ENCODE data around the gene EMCN.

The EMCN gene

DNA sequence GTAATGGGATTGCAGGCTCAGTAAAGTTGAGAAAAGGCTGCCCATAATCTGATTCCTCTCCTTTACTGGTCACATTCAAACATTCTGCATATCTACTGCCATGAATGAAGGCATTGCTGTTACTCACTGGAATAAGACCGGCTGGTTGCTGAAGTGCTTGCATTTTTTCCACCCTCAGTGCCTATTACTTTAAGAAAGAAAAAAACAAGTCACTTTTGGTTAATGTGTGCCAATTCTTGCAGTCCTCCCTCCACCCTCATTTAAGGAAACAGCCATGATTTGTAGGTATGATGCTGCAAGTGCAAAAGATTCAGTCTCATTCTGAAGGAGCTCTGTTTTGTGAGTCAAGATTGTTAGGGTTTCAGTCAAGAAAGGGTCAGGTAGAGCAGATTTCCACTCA, 94.9 kb downstream of the EMCN start:
- H3K4me1 ChIP-seq (ENCODE audit: insufficient read depth, insufficient read length): no peaks in the 10 kb centered on the region
- no peak for TF ChIP-seq SUZ12 (IDR thresholded peaks at IDR 0.05; ENCODE audit: extremely low read depth, insufficient read depth, insufficient read length)
- no peak for TF ChIP-seq YY1 (IDR thresholded peaks at IDR 0.05; ENCODE audit: insufficient read depth, insufficient read length)
- TF ChIP-seq ZNF274 (IDR thresholded peaks at IDR 0.05; ENCODE audit: low read depth, low read length): no peak
- H3K27me3 ChIP-seq (ENCODE audit: insufficient read depth, insufficient read length): no peaks in the 10 kb centered on the region
- DNase-seq (ENCODE audit: low read depth, low spot score): no peak
- no peaks in the 10 kb centered on the region for H3K36me3 ChIP-seq (ENCODE audit: insufficient read depth, insufficient read length, low read length)
- H3K9ac ChIP-seq (ENCODE audit: insufficient read length, low read depth): no peak overlapping the region
- H3K9me3 ChIP-seq (ENCODE audit: insufficient read depth, low read length): no peaks in the 10 kb centered on the region
- no peak overlapping the region for H3K4me3 ChIP-seq (ENCODE audit: insufficient read length, low read depth)

DNA sequence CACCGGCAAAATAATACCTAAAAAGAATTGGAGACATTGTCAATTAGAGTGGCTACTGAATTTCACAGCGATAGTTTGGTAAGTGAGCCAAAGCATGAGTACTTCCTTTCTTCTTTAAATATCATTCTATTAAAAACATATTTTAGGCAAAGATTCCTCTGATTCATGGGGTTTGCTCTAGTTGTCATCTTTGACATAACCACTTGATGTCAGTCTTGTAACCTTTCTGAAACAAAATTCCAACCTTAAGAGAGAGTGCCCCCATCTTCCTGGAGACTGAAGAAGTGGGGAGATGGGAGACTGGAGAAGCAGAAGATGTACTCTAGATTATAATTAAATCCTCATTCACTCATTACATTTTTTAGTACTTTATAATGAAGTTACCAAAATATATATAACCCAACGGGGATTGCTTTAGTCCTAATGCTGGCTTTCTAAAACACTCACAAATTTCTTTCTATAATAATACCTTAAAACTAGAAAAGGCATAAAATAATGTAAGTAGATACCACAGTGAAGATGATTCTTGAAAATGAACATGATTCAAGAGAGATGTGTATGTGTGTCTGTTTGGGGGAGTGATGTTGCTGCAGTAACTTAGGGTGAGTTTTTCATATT, 96.4 kb downstream of the EMCN start:
- Histone ChIP-seq H3K27me3 (ENCODE audit: insufficient read depth, insufficient read length) (no peaks in the 10 kb centered on the region), H3K36me3 (ENCODE audit: insufficient read depth, insufficient read length, low read length) (no peaks in the 10 kb centered on the region), H3K9ac (ENCODE audit: insufficient read length, low read depth) (no peak overlapping the region), H3K9me3 (ENCODE audit: insufficient read depth, low read length) (no peaks in the 10 kb centered on the region), H3K4me1 (ENCODE audit: insufficient read depth, insufficient read length) (no peaks in the 10 kb centered on the region), H3K4me3 (ENCODE audit: insufficient read length, low read depth) (no peak overlapping the region)
- no peak for DNase-seq (ENCODE audit: low read depth, low spot score)
- TF ChIP-seq SUZ12 (IDR thresholded peaks at IDR 0.05; ENCODE audit: extremely low read depth, insufficient read depth, insufficient read length) (no peak), YY1 (IDR thresholded peaks at IDR 0.05; ENCODE audit: insufficient read depth, insufficient read length) (no peak), ZNF274 (IDR thresholded peaks at IDR 0.05; ENCODE audit: low read depth, low read length) (no peak)

DNA sequence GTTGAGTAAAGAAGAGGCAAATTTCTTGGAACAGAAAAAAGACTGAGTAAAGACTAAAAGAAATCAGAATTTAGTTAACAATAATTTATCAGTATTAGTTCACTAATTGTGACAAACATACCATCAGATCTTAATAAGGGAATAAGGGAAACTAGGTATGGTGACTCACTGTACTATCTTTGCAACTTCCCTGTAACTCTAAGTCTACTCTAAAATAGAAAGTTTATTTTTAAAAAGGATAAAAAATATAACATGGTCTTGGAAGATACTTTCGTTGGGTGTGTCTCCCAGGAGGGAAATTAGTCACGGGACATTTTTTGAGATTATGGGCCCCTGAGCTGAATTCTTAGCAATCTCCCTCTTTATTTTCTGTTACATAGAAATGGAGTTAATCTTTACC, 97.3 kb downstream of the EMCN start:
- Histone ChIP-seq H3K9me3 (ENCODE audit: insufficient read depth, low read length) (no peaks in the 10 kb centered on the region), H3K36me3 (ENCODE audit: insufficient read depth, insufficient read length, low read length) (no peaks in the 10 kb centered on the region), H3K27me3 (ENCODE audit: insufficient read depth, insufficient read length) (no peaks in the 10 kb centered on the region), H3K4me3 (ENCODE audit: insufficient read length, low read depth) (no peak overlapping the region), H3K9ac (ENCODE audit: insufficient read length, low read depth) (no peak overlapping the region), H3K4me1 (ENCODE audit: insufficient read depth, insufficient read length) (no peaks in the 10 kb centered on the region)
- TF ChIP-seq YY1 (IDR thresholded peaks at IDR 0.05; ENCODE audit: insufficient read depth, insufficient read length): no peak
- no peak for DNase-seq (ENCODE audit: low read depth, low spot score)

DNA sequence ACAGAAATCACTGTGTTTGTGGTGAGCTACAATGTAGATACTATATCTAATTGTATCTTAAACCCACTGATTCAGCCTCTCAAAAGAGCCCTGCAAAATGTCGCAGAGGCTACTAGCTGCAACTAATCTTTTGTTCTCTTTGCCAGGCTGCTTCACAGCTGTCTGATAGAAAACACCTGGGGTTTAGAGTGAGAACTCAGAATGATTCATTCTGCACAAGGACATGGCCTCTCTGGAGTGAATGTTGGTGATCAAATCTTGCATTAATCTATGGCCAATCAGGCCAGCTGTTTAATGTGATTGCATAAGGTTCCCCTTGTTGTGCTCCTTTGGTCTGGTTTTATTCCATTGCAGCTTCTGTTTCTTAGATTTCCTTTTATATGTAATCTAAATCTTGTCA, 100.3 kb downstream of the EMCN start:
- Histone ChIP-seq H3K9ac (ENCODE audit: insufficient read length, low read depth) (no peak overlapping the region), H3K4me3 (ENCODE audit: insufficient read length, low read depth) (no peak overlapping the region), H3K36me3 (ENCODE audit: insufficient read depth, insufficient read length, low read length) (no peaks in the 10 kb centered on the region), H3K27me3 (ENCODE audit: insufficient read depth, insufficient read length) (no peaks in the 10 kb centered on the region), H3K9me3 (ENCODE audit: insufficient read depth, low read length) (no peaks in the 10 kb centered on the region), H3K4me1 (ENCODE audit: insufficient read depth, insufficient read length) (no peaks in the 10 kb centered on the region)
- DNase-seq (ENCODE audit: low read depth, low spot score): no peak
- TF ChIP-seq YY1 (IDR thresholded peaks at IDR 0.05; ENCODE audit: insufficient read depth, insufficient read length) (no peak), SUZ12 (IDR thresholded peaks at IDR 0.05; ENCODE audit: extremely low read depth, insufficient read depth, insufficient read length) (no peak), ZNF274 (IDR thresholded peaks at IDR 0.05; ENCODE audit: low read depth, low read length) (no peak)

DNA sequence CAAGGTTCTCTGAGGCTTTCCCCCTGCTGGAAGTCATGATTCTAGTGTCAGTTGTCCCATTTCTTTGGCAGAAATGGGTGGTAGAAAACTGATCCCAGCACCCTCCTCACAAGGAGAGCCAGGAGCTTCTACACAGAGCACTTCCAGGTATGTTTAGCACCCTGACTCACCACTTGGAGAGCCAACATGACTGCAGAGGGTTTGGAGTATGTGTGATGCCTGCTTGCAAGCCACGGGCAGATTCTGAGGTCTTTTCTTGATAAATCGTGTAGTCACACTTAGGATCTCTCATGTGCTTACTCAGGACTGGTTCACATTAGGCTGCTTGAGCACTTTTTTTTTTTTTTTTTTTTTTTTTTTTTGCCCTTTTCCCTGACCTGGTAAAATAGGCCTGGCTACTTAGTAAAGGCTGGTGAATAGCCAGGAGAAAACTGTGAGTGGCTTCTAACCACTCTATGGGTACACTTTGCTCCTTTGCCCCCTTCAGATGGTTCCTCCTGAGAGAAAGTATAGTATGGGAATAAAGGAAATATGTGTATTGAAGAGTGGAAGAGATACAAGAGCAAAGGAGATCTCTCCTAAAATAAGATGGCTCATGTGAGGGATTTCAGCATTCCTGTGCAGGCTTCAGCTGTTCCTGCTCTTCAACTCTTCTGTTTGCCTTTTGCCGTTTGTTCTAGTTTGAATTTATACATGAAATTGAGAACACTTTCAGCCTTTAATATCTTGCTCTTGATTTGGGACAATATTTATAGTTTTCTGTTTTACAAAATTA, 103.6 kb downstream of the EMCN start:
- no peaks in the 10 kb centered on the region for H3K9me3 ChIP-seq (ENCODE audit: insufficient read depth, low read length)
- TF ChIP-seq SUZ12 (IDR thresholded peaks at IDR 0.05; ENCODE audit: extremely low read depth, insufficient read depth, insufficient read length) (no peak), YY1 (IDR thresholded peaks at IDR 0.05; ENCODE audit: insufficient read depth, insufficient read length) (no peak), ZNF274 (IDR thresholded peaks at IDR 0.05; ENCODE audit: low read depth, low read length) (no peak)

DNA sequence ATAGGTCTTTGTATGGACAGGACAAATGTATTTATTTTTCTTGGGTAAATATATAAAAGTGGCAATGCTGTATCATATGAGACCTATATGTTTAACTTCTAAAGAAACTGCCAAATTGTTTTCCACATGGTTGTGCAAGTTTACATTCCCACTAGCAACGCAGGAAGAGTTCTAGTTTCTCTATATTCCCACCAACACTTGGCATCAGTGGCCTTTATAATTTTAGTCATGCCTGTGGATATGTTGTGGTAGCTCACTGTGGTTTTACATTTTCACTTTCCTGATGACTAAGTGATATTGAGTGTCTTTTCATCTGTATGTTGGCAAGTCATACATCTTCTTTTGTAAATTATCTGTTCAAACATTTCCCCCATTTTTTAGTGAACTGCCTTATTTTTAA, 126.0 kb downstream of the EMCN start:
- DNase-seq (ENCODE audit: low read depth, low spot score): no peak
- no peaks in the 10 kb centered on the region for H3K9me3 ChIP-seq (ENCODE audit: insufficient read depth, low read length)
- H3K27me3 ChIP-seq (ENCODE audit: insufficient read depth, insufficient read length): no peaks in the 10 kb centered on the region
- H3K36me3 ChIP-seq (ENCODE audit: insufficient read depth, insufficient read length, low read length): no peaks in the 10 kb centered on the region
- no peaks in the 10 kb centered on the region for H3K4me1 ChIP-seq (ENCODE audit: insufficient read depth, insufficient read length)
- no peak for TF ChIP-seq YY1 (IDR thresholded peaks at IDR 0.05; ENCODE audit: insufficient read depth, insufficient read length)
- TF ChIP-seq ZNF274 (IDR thresholded peaks at IDR 0.05; ENCODE audit: low read depth, low read length): no peak
- no peak for TF ChIP-seq SUZ12 (IDR thresholded peaks at IDR 0.05; ENCODE audit: extremely low read depth, insufficient read depth, insufficient read length)
- no peak overlapping the region for H3K9ac ChIP-seq (ENCODE audit: insufficient read length, low read depth)
- H3K4me3 ChIP-seq (ENCODE audit: insufficient read length, low read depth): no peak overlapping the region

More for the DNA sequence above, 103.6 kb downstream of the EMCN start:
- Histone ChIP-seq H3K27me3 (ENCODE audit: insufficient read depth, insufficient read length) (no peaks in the 10 kb centered on the region), H3K9ac (ENCODE audit: insufficient read length, low read depth) (no peak overlapping the region), H3K4me3 (ENCODE audit: insufficient read length, low read depth) (no peak overlapping the region), H3K36me3 (ENCODE audit: insufficient read depth, insufficient read length, low read length) (no peaks in the 10 kb centered on the region), H3K4me1 (ENCODE audit: insufficient read depth, insufficient read length) (no peaks in the 10 kb centered on the region)
- DNase-seq (ENCODE audit: low read depth, low spot score): no peak

DNA sequence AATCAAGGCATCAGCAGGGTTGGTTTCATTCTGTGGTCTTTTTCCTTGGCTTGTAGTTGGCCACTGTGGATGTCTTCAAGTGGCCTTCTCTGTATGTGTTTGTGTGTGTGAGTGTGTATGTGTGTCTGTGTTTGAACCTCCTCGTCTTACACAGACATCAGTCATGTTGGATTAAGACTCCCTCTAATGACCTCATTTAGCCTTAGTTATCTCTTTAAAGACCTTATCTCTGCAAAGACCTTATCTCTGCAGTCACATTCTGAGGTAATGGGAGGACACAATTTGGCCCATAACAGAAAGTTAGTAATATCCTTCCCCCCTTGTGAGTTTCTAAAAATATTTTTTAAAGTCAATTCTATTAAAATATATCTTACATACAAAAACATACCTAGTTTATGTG, 126.7 kb downstream of the EMCN start:
- no peak for TF ChIP-seq YY1 (IDR thresholded peaks at IDR 0.05; ENCODE audit: insufficient read depth, insufficient read length)
- no peak for TF ChIP-seq ZNF274 (IDR thresholded peaks at IDR 0.05; ENCODE audit: low read depth, low read length)
- TF ChIP-seq SUZ12 (IDR thresholded peaks at IDR 0.05; ENCODE audit: extremely low read depth, insufficient read depth, insufficient read length): no peak
- DNase-seq (ENCODE audit: low read depth, low spot score): no peak
- H3K27me3 ChIP-seq (ENCODE audit: insufficient read depth, insufficient read length): no peaks in the 10 kb centered on the region
- no peak overlapping the region for H3K9ac ChIP-seq (ENCODE audit: insufficient read length, low read depth)
- H3K4me1 ChIP-seq (ENCODE audit: insufficient read depth, insufficient read length): no peaks in the 10 kb centered on the region
- H3K4me3 ChIP-seq (ENCODE audit: insufficient read length, low read depth): no peak overlapping the region
- H3K36me3 ChIP-seq (ENCODE audit: insufficient read depth, insufficient read length, low read length): no peaks in the 10 kb centered on the region
- H3K9me3 ChIP-seq (ENCODE audit: insufficient read depth, low read length): no peaks in the 10 kb centered on the region

All from NT2/D1 (cell line).